Medulla oblongata (tissue), 1 donor: ENCODE results near the gene ABCA7.
"Not testable (repeated sequence)": the region's sequence is repeated elsewhere in the genome, so short reads cannot be mapped to it uniquely, and the experiment has no call there.

ENCODE experiments used
- DNase-seq: peaks from one replicate; pipeline ENCODE4 v3.0.0-alpha.2; 2015; ENCODE audit errors: extremely low spot score

ABCA7 gene

DNA sequence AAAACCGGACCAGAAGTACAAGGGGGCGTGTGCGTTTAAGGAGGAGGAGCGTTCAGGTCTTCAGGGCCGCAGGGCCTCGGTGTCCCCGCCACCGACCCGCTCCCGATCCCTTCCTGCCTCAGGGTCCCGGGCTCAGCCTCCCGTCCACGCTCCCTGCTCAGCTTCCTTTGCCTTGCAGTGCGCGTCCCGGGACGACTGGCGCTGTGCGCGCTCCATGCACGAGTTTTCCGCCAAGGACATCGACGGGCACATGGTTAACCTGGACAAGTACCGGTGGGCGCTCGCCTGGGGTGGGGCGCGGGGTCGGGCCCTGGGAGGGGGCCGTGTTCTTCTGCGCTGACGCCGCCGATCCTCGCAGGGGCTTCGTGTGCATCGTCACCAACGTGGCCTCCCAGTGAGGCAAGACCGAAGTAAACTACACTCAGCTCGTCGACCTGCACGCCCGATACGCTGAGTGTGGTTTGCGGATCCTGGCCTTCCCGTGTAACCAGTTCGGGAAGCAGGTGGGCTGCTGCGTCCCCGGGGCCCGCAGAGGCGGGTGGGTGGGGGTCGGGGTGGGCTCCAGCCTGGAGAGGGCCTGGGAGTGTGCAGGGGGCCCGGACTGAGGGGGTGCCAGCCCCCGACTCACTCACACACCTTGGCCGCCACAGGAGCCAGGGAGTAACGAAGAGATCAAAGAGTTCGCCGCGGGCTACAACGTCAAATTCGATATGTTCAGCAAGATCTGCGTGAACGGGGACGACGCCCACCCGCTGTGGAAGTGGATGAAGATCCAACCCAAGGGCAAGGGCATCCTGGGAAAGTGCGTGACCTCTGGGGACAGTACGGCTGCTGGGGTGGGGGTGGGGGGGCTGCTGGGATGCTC, 65.3 kb downstream of the ABCA7 start:
- DNase-seq: no peak

DNA sequence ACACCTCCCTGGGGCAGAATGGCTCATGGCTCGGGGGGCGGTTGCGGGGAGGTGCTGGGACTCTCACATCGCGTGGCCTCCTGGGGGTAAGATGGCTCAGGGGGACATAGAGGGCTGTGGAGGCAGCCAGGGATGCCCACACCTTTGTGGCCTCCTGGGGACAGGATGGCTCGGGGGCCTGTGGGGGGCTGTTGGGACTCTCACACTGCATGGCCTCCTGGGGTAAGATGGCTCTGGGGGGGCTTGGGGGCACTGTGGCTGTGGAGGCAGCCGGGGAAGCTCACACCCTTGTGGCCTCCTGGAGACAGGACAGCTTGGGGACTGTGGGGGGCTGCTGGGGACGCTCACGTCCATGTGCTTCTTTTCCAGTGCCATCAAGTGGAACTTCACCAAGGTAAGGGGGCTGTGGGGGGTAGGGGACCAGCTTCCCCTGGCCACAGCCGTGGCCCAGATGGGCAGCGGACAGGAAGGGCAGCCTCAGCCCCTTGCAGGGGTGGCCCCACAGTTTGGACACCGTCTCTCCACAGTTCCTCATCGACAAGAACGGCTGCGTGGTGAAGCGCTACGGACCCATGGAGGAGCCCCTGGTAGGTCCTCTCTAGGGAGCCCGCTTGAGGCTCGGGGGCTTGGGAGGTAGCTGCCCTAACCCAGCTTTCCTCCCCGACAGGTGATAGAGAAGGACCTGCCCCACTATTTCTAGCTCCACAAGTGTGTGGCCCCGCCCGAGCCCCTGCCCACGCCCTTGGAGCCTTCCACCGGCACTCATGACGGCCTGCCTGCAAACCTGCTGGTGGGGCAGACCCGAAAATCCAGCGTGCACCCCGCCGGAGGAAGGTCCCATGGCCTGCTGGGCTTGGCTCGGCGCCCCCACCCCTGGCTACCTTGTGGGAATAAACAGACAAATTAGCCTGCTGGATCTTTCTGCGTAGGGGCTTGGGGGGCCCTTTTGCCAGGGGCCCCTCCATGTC, 66.2 kb downstream of the ABCA7 start:
- DNase-seq: no peak

DNA sequence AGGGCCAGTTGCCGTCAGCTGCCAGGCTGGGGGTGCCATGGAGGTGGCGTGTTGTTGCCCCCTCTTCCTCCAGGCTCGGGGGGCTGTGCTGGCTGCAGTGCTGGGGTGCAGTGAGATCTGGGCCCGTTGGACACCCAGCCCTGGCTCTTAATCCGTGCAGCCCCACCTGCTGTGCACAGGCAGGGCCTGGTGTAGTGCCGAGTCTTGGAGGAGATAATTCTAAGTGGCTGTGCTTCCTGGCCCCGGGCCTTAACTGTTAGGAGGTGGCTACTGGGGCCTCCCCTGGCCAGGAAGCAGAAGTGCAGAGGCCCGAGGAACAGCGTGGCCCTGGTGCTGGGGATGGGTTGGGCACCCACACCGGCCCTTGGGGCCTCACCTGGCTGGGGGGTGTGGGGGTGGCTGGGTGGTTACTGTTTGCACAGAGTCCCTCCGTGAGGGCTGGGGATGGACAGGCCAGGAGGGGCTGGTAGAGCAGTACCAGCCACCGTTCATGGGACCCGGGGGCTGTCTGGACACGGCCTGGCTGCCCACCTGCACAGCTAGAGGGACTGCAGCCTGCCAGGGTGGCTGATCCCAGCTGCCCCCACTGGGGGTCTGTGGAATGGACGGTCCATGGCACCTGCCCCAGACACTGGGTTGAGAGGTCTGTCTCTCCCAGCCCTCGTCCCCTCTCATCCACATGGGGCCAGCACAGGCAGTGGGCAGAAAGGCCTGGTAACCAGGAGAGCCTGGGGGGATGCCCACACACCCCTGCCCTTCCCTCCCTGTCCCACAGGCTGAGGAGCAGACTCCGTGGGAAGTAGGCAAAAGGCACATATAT, 67.1 kb downstream of the ABCA7 start:
- no peak for DNase-seq

DNA sequence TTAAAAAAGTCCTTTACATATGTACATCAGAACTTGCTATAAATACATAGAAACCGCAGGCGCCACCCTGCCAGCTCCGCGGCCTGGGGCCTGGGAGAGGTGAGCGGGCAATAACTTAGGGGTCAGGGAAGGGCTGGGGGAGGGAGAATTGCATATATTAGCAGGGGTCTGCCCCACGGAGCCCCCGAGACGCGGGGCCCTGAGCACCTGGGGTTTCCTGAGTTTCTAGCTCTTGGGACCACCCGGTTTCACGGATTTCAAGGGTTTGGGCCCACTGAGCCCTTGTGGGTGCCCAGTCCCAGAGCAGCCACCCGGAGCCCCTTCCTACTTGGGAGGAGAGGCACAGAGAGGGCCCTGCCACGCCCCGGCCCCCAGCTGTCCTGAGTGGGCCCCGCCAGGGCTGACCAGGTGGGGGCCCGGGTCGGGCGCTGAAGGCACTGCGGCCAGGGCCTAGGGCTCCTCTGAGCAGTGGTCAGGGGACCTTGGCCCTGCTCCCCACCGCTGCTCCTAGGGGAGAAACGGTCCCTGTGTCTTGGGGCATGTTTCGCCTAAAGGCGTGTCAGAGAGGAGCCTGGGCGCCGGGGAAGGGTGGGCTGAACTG, 67.9 kb downstream of the ABCA7 start:
- DNase-seq: no peak

DNA sequence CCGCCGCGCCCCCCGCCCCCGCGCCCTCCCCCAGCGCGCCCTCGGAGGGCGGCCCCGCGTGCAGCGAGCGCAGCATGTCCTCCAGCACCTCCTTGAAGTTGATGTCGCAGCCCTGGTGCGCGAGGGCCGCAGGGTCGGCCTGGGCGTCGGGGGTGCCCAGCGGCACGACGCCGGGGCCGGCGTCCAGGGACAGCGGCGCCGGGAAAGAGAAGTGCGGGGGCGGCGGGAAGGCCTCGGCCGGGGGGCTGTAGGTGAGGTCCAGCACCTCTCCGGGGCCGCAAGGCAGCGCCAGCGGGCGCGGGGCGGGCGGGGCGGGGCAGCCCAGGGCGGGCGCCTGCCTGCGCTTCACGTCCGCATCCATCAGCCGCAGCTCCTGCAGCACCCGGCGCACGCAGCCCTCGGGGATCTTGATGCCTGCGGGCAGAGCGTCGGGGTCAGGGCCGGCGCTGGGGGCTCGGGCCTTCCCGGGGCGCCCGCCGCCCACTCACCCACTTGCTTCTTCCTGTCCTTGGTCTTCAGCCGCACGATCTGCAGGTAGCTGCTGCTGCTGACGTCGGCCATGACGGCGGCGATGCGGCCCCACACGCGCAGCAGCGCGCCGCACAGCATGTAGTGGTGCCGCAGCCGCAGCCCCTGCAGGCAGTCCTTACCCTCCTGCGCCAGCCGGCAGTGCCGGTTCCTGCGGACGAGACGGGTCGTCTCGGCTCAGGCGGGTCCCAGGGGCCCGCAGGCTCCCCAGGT, 68.6 kb downstream of the ABCA7 start:
- no peak for DNase-seq

DNA sequence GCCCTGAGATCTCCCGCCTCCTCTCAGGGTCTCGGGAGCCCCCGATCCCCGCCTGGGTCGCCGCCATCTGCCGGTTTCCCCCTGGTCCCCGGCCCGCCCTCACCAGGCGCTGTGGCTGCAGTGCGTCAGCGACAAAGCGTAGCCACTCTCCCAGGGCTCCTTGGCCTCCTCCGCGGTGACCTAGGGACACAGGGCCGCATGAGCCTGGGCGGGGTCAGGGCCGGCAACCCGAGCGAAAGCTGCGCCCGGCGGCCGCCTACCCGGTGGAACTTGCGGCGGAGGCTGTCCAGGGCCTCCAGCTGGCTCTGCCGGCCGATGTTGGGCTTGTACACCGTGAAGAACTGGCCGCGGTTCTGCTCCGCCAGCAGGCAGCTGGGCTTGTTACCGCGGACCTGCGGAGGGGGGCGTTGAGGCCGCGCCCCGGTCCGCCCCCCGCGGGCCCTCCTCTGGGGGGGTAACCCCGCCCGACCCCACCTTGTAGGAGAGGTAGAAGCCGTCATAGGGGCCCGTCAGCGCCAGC, 69.2 kb downstream of the ABCA7 start:
- no peak for DNase-seq

DNA sequence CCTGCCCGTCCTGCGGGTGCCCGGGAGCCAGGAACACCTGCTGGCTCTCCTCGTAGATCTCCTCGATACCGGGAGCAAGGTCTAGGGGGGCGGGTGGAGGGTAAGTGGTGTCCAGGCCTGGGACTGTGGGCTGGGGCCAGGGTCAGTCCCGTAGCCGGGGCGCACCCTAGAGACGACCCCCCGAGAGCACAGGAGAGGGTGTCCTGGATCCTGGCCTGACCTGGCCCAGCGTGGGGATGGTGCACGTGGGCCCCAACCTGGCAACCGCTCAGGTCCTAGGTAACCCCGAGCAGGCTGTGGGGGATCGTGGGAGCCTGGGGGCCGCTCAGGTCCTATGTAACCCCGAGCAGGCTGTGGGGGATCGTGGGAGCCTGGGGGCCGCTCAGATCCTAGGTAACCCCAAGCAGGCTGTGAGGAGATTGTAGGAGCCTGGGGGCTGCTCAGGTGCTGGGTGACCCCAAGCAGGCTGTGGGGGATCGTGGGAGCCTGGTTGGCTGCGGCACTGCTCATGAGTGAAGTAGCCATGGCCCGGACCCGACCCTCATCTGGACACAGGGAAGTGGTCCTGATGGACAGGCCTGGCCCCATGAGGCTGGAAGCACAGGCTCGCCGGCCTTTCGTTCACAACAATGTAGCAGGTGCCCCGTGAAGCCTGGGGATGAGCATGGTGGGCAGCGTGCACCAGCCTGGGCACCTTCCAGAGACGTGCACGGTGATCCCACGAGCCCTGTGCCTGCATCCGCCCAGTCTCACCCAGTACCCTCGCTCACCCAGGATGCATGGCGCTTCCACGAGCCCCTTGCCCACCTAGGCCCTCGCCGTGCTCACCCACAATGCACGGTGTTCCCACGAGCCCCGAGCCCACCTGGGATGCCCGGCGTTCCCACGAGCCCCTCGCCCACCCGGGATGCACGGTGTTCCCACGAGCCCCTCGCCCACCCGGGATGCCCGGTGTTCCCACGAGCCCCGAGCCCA, 70.1 kb downstream of the ABCA7 start:
- DNase-seq: no peak

DNA sequence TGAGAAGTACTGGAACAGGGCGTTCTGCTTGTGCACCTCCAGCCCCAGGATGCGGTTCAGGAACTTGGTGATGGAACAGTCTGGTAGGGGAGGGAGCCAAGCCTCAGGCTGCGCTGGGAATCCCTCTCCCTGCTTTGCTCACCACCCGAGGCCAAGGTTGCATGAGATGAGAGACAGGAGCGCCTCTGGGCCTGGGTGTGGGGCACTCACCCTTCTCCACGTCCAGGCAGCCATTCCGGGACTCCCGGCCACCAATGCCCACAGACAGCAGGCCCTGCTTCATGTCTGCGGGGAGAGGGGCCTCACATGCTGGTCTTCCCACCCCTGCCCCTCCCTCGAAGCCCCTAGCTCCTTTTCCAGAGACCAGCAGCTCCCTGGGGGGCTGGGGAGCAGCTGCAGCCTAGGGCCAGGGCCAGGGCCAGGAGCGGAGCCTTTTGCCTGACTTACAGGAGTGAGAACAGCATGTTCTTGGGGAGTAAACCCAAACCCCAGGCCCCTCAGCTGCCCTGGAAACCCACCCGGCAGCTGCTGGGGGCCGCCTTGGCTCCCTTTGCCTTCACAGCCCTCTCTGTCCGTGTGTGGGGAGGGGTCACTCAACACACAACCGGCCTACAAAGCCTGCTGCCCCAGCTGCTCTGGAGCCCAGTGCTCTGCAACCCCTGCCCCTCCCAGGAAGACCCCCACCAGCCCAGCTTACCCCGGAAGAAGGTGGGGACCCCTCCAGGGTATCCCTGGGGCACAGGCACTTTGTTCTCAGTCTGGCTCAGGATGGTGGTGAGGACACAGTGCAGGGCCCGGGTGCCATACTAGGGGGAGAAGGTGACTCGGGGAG, 71.1 kb downstream of the ABCA7 start:
- DNase-seq: no peak

DNA sequence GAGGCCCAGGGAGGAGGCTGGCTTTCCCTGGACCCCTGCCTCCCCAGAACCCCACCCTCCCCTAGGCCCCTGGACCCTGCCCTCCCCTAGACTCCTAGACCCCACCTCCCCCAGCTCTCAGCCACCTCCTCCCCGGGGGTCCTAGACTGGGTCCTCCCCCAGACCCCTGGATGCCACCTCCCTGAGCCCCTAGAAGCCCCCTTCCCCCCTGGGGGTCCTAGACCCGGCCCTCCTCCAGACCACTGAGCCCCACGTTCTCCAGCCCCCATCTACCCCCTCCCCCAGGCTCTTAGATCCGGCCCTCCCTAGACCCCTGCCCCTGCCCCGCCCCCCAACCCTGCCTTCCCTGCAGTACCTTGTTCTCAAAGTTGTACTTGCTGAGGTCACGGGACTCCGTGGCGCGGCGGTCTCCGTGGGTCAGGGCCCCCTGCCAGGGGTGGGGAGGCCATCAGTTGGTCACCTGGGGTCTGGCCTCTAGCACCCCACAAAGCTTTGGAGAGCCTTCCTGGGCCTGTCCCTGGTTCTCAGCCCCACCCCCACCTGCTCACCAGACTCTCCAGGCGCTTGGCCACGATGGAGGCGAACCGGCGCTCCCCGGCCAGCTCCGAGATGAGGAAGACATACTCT, 71.8 kb downstream of the ABCA7 start:
- DNase-seq: no peak

DNA sequence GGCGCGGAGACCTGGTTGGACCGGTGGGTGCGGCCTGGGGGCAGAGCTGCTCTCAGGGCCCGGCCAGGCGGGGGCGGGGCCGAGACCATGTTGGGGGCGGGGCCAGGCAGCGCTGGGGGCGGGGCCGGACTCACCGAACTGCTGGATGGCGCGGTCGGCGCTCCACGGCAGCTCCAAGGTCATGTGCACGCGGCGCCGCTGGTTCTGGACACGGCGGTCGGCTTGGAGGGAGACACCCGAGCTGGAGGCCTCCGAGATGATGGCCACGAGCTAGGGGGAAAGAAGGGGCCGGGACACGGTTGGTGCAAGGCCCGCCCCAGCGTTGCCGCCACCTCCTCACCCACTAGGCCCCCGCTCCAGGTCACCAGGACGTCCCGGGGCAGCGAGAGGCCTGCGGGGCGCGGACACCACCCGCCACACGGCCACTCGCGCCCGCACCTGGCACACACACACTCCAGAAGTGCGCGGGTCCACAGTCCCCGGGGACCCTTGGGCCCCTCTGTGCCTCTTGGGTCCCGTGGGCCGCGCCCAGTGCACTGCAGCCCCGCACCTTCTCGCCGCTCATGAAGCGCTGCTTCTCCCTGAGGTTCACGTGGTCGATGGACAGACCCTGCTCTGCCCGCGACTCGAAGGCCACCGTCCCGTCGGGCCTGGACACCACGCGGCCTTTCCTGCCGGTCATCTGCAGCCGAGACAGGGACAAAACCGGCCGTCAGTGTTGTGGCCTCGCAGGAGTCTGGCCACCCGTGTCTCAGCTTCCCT, 72.5 kb downstream of the ABCA7 start:
- no peak for DNase-seq

DNA sequence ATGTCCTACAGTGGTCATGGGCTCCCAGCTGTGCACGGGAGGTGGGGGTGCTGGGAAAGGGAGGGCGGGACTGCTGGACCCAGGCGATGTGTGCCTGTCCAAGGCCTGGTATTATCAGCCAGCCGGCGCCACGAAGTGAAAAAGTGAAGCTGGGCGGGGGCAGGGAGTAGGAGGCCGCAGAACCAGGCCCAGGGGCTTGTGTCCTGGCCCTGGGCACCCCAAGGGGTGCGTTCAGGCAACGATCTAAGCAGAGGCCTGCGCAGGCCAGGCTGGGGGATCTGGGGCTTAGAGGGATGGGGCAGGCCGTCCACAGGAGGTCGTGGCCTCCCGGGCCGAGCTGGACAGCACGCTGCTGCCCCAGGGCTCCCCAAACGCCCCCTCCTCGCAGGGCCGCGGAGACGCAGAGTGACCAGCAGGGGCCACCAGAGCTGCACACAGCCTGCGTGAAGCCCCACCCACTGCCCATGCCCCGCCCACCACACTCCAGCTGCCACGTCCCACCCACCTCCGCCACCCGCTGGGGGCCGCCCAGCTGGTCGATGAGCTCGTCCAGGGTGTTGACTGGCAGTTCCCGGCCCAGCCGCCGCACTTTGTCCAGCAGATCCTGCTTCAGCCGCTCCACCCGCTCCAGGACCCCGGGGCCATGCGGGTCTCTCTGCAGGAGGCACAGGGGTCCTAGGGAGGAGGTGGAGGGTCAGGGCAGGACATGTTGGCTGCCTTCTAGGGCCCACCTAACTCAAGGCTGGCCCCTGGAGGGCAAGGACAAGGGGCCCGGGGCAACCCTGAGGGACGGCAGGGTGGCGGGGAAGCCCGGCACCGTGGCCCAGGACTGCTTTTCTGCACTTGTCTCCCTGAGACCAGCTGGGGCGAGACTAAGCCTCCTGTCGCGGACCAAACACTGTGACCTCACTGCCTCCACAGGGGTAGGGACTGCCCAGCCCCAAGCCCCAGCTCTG, 73.4 kb downstream of the ABCA7 start:
- peak; percentile 96 for DNase-seq

DNA sequence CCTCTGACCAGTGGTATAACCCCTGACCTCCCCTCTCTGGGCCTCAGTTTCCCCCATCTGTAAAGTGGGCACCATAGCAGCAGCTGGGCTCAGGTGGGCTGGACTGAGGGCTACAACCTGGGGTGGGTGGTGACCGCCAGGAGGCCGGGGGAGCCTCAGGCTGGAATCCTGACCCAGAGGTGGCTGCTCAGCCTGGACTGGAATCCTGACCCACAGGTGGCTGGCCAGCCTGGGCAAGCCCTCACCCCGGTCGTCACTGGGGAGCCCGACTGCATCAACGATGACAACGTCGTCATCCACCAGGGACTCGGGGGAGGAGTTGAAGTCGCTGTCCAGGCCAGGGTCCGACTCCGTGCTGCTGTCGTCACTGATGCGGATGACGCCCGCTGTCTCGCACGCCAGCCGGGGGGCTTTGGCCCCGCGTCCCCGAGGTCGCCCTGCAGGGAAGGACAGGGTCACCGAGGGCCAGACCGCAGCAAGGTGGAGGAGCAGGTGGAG, 74.1 kb downstream of the ABCA7 start:
- DNase-seq: no peak

DNA sequence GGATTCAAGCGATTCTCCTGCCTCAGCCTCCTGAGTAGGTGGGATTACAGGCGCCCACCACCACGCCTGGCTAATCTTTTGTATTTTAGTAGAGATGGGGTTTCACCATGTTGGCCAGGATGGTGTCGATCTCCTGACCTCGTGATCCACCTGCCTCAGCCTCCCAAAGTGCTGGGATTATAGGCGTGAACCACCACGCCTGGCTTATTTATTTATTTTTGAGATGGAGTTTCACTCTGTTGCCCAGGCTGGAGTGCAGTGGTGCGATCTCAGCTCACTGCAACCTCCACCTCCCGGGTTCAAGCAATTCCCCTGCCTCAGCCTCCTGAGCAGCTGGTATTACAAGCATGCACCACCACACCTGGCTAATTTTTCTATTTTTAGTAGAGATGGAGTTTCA, 74.8 kb downstream of the ABCA7 start:
- not testable (repeated sequence) for DNase-seq
